Endothelial cell of umbilical vein (primary cell): ENCODE results near the gene PAQR8. TPM values are rescaled to one million over a fixed set of nuclear protein-coding genes. Genes with fewer than 3 reads are reported as not detected.

ENCODE experiments used
- BruUV-seq: library from RNA; stranded (reverse); fragments of 400-500 nt; replicated peaks from 2 replicates; lab custom pipeline; 2021; lab: Mats Ljungman, UMichigan
- CTCF ChIA-PET: fragments of 300-600, 350-600 bp; sonication (Branson Sonifier 250); formaldehyde crosslinking; loops from one replicate; lab custom pipeline; 2021; ENCODE audit warnings: antibody characterized with exemption, inconsistent platforms; lab: Charles Lee
- POLR2A ChIA-PET: fragments of 300-600, 350-600 bp; sonication (Branson Sonifier 250); formaldehyde crosslinking; loops from one replicate; lab custom pipeline; 2021; ENCODE audit warnings: antibody characterized with exemption, inconsistent platforms; lab: Charles Lee
- DNase-seq: peaks from one replicate; pipeline ENCODE4 v3.0.0-alpha.2; 2011; ENCODE audit warnings: low read depth, low spot score
- FAIRE-seq: peaks from 2 replicates; lab custom pipeline; 2011; peaks lifted over from hg19 to GRCh38; lab: Jason Lieb, UNC
- H2AFZ ChIP-seq: 2 replicates; pipeline ENCODE4 v1.6.0; 2012; ENCODE audit warnings: low read depth, low read length, control low read depth, inconsistent platforms
- H3K27ac ChIP-seq: 2 replicates; pipeline ENCODE4 v1.5.1; 2011; ENCODE audit warnings: low read depth, mild to moderate bottlenecking, control low read depth, low read length, moderate library complexity; ENCODE audit not compliant: insufficient read depth
- H3K27me3 ChIP-seq, 2 experiments: 2 replicates each; pipeline versions ENCODE4 v1.6.0 to v1.6.1; 2011; ENCODE audit warnings: low read length in 2 of 2, mixed read lengths in 1 of 2; ENCODE audit not compliant: control insufficient read depth in 2 of 2, insufficient read depth in 2 of 2
- H3K36me3 ChIP-seq, 2 experiments: 2 replicates in 1 of 2; 3 replicates in 1 of 2; pipeline ENCODE4 v1.5.1; 2011; ENCODE audit warnings: low read length in 2 of 2, mild to moderate bottlenecking in 1 of 2, moderate library complexity in 1 of 2; ENCODE audit not compliant: control insufficient read depth in 2 of 2, insufficient read depth in 2 of 2; ENCODE audit errors: extremely low read depth in 1 of 2
- H3K4me1 ChIP-seq: 3 replicates; pipeline ENCODE4 v1.5.1; 2011; ENCODE audit warnings: mild to moderate bottlenecking, low read length; ENCODE audit not compliant: control insufficient read depth, insufficient read depth; ENCODE audit errors: extremely low read depth
- H3K4me2 ChIP-seq: 2 replicates; pipeline ENCODE4 v1.6.1; 2011; ENCODE audit warnings: low read length, control low read depth, mixed read lengths; ENCODE audit not compliant: insufficient read depth
- H3K4me3 ChIP-seq, 3 experiments: fragments of 200-600 bp in 1 of 3; sonication (generic), shearing (Covaris generic) in 1 of 3; replicated peaks in 1 of 3; 2 replicates each; pipeline ENCODE4 v1.5.1; 2011 to 2016; ENCODE audit warnings: control low read depth in 3 of 3, low read length in 3 of 3, mild to moderate bottlenecking in 2 of 3, inconsistent platforms in 1 of 3, low read depth in 1 of 3, moderate library complexity in 1 of 3; ENCODE audit not compliant: insufficient read depth in 1 of 3
- H3K79me2 ChIP-seq: 2 replicates; pipeline ENCODE4 v1.6.0; 2012; ENCODE audit warnings: low read length, inconsistent platforms; ENCODE audit not compliant: control insufficient read depth, insufficient read depth
- H3K9ac ChIP-seq: replicated peaks from 2 replicates; pipeline ENCODE3; 2011; ENCODE audit warnings: low read length, control low read depth; ENCODE audit not compliant: insufficient read depth; ENCODE audit errors: extremely low read depth
- H3K9me1 ChIP-seq: replicated peaks from 3 replicates; pipeline ENCODE4 v1.6.0; 2011; ENCODE audit warnings: mild to moderate bottlenecking, low read length; ENCODE audit not compliant: control insufficient read depth, insufficient read depth; ENCODE audit errors: extremely low read depth
- H3K9me3 ChIP-seq: replicated peaks from 2 replicates; pipeline ENCODE4 v1.5.1; 2012; ENCODE audit warnings: low read length, inconsistent platforms; ENCODE audit not compliant: control insufficient read depth, insufficient read depth
- H4K20me1 ChIP-seq: replicated peaks from 2 replicates; pipeline ENCODE3; 2011; ENCODE audit warnings: mild to moderate bottlenecking, low read length; ENCODE audit not compliant: control insufficient read depth, insufficient read depth; ENCODE audit errors: extremely low read depth
- FOS ChIP-seq: IDR thresholded peaks from 2 replicates; pipeline ENCODE4 v1.6.1; 2011; ENCODE audit warnings: mild to moderate bottlenecking, low read length, moderate library complexity, borderline replicate concordance; ENCODE audit not compliant: insufficient read depth
- GATA2 ChIP-seq: IDR thresholded peaks from 2 replicates; pipeline ENCODE4 v1.7.0; 2011; ENCODE audit warnings: low read depth, mild to moderate bottlenecking, moderate library complexity, mixed read lengths, low read length; ENCODE audit not compliant: insufficient read length, insufficient read depth
- MYC ChIP-seq: IDR thresholded peaks from one replicate; pipeline ENCODE4 v1.6.1; 2011; ENCODE audit warnings: mild to moderate bottlenecking, low read depth, low read length
- POLR2A ChIP-seq: IDR thresholded peaks from 2 replicates; pipeline ENCODE4 v1.6.1; 2012; ENCODE audit warnings: low read depth, mild to moderate bottlenecking, control low read depth, low read length
- POLR2AphosphoS5 ChIP-seq: IDR thresholded peaks from 2 replicates; pipeline ENCODE4 v1.6.1; 2012; ENCODE audit warnings: low read depth, mild to moderate bottlenecking, control low read depth, low read length, moderate library complexity; ENCODE audit not compliant: insufficient read depth
- dilution Hi-C: fragments of 300-500 bp; cut with MboI; formaldehyde crosslinking; loops from one replicate; pipeline ENCODE4 v1.15.0; 2019; ENCODE audit warnings: low sequenced_read_pairs; ENCODE audit not compliant: extremely low pct_ligation_motif_present
- intact Hi-C: fragments of 100-400 bp; cut with micrococcal nuclease; formaldehyde crosslinking; loops from one replicate; pipeline ENCODE4 v1.10.0; 2022
- polyA plus RNA-seq, 4 experiments: library from polyadenylated mRNA; depleted of rRNA in 3 of 4; stranded (reverse) in 3 of 4; unstranded in 1 of 4; fragments of >200 nt; gene quantifications; 2 replicates each; pipeline versions ENCODE4 v1.2.1 to v1.2.3, GENCODE V29; 2011 to 2012; ENCODE audit warnings: missing spikeins in 1 of 4
- total RNA-seq: library from RNA; stranded (reverse); gene quantifications from 2 replicates; pipeline ENCODE4 v1.2.3, GENCODE V29; 2021

Gene PAQR8
- total and polyA plus RNA-seq, 2 donors (not counting 3 experiments of a cell fraction or from before 2014, with no cell fraction given): 4.3 to 6.0 TPM

DNA sequence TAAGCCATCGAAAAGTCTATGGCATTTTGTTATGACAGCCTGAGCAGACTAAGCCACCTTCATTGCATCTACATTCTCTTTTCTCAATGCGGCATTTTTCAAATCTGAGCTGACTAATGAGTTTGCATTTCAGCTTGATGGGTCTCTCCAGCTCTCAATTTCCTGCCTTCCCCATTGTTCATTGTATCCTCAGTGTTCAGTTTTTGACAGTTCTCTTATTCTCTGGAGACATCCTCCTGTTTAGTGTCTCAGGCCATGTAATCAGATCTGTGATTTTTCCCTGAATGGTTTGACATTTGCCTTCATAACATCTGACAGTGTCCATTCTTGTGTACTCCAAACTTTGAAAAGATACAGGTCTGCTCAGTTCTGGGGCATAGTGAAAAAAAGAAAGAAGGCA lies 49.5 kb upstream of the PAQR8 start:
- ChIA-PET POLR2A (no interaction called here), CTCF (interaction anchor here (0.6 to 1.6 kb wide), 3 partner anchors 9 to 95 kb away, joined by 3 to 4 read pairs (median 3); no protein-coding TSS in a partner anchor)
- intact Hi-C loops: no loop called here
- Histone ChIP-seq H3K9ac (no peak overlapping the region), H3K36me3 (no peaks in the 10 kb centered on the region), H3K27ac (no peak overlapping the region), H3K9me1 (no peaks in the 10 kb centered on the region), H2AFZ (no peak overlapping the region), H3K4me3 (no peak overlapping the region), H3K27me3 (no peaks in the 10 kb centered on the region), H4K20me1 (no peaks in the 10 kb centered on the region), H3K4me1 (peaks cover 5% of the 10 kb centered on the region), H3K9me3 (no peaks in the 10 kb centered on the region), H3K79me2 (no peaks in the 10 kb centered on the region), H3K4me2 (no peak overlapping the region)
- peak; percentile 18 for FAIRE-seq
- TF ChIP-seq POLR2AphosphoS5: no peak
- dilution Hi-C loops: no loop called here
- BruUV-seq: no TSS peak
- no peak for DNase-seq

DNA sequence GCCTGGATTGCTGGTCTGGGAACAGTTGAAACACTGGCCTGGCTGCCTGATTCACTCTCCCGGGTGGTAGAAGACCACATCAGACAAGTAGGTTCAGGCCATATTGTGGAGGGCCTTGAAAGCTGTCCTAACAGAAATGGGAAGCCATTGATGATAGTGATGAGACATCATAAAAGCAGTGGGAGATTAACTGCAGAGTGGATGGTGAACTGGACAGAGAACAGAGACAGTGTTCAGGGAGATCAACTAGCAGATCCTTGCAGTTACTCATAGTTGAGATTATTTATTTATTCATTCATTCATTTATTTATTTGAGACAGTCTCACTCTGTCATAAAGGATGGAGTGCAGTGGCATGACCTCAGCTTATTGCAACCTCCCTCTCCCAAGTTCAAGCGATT lies 47.2 kb upstream of the PAQR8 start:
- no peaks in the 10 kb centered on the region for H3K36me3 ChIP-seq
- H3K79me2 ChIP-seq: no peaks in the 10 kb centered on the region
- no peak overlapping the region for H3K9ac ChIP-seq
- no TSS peak for BruUV-seq
- H3K4me2 ChIP-seq: no peak overlapping the region
- CTCF ChIA-PET: no interaction called here
- POLR2A ChIA-PET: no interaction called here
- intact Hi-C loops (no loop called here), dilution Hi-C loops (no loop called here)
- no peak overlapping the region for H3K4me3 ChIP-seq
- H3K27me3 ChIP-seq: no peaks in the 10 kb centered on the region
- H3K27ac ChIP-seq: no peak overlapping the region
- DNase-seq (no peak), FAIRE-seq (no peak)
- H2AFZ ChIP-seq: no peak overlapping the region
- no peaks in the 10 kb centered on the region for H4K20me1 ChIP-seq
- no peaks in the 10 kb centered on the region for H3K9me1 ChIP-seq
- TF ChIP-seq POLR2A (no peak), GATA2 (no peak), FOS (no peak), MYC (no peak)
- no peaks in the 10 kb centered on the region for H3K4me1 ChIP-seq
- H3K9me3 ChIP-seq: no peaks in the 10 kb centered on the region
